GM23248 (cell line): ENCODE results near the gene SURF1.

Experiments
- EZH2 ChIP-seq: fragments of 200-600 bp; sonication (generic); IDR thresholded peaks from 2 replicates; pipeline ENCODE4 v1.6.1; 2018; ENCODE audit warnings: antibody characterized with exemption, mild to moderate bottlenecking; ENCODE audit not compliant: insufficient read depth, poor library complexity, severe bottlenecking
- EZH2phosphoT487 ChIP-seq: fragments of 200-600 bp; sonication (generic); IDR thresholded peaks from 2 replicates; pipeline ENCODE4 v1.6.1; 2018; ENCODE audit warnings: antibody characterized with exemption, moderate library complexity, mild to moderate bottlenecking, low read depth; ENCODE audit not compliant: insufficient read depth

DNA sequence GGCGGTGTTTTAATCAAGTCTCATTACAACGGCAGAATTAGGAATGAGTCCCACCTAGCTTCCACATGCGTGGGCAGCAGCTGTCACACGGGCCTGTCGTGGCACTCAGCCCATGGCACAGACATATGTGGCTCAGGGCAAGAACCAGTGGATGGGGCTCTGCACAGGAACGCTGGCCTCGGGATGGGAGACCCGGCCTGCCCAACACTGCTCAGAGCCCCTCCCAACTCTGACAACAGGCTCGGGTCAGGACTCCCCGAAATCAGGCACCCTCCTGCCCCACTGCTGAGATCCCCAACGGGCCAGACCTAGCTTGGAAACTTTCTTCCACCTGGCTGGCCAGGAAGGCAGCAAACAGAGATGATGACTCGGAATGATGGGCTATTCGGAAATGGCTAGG, 15.4 kb downstream of the SURF1 start:
- TF ChIP-seq EZH2phosphoT487 (no peak), EZH2 (no peak)
